Measurements from ENCODE around the gene FAAP20.

Gene FAAP20

DNA sequence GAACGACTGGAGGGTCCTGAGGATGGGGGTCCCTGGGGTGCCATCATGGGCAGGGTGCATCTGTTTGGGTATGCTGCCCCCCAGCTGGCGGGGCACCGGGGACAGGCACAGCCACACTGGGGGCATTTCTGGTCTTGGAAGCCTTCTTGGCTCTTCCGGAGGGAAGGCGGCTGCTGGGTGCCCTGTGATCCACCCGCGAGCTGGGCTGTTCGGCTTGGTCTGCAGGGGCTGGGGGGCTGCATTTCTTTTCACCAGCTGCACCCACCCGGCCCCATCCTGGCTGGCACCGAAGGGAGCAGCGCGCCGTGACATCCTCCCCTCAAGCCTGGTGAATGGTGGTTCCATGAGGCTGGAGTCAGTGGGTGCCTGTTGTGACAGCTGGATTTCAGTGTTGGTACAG, 12.2 kb downstream of the FAAP20 start:
- Histone ChIP-seq H3F3A (ENCODE audit: insufficient read depth, low read length) (no peaks in the 10 kb centered on the region), H3K4me3 (ENCODE audit: low read length) (no peak overlapping the region), H2AFZ (ENCODE audit: low read length) (no peak overlapping the region), H3K79me2 (ENCODE audit: low read length) (no peaks in the 10 kb centered on the region), H3K4me2 (ENCODE audit: low read depth, low read length) (no peak overlapping the region), H3K9ac (ENCODE audit: low read length) (no peak overlapping the region), H3K27ac (ENCODE audit: low read length) (no peak overlapping the region), H3K27me3 (replicated peaks; ENCODE audit: insufficient read depth, low read length) (peaks cover 64% of the 10 kb centered on the region), H3K4me1 (ENCODE audit: low read length) (no peaks in the 10 kb centered on the region), H3K36me3 (replicated peaks; ENCODE audit: insufficient read depth, low read length) (no peaks in the 10 kb centered on the region), H3K9me3 (replicated peaks; ENCODE audit: insufficient read depth, low read length) (no peaks in the 10 kb centered on the region), H4K20me1 (ENCODE audit: insufficient read depth, low read length) (no peaks in the 10 kb centered on the region), H3K9me2 (replicated peaks; ENCODE audit: insufficient read depth, low read length) (no peaks in the 10 kb centered on the region)
- no peak for DNase-seq
- TF ChIP-seq CTCF (IDR thresholded peaks at IDR 0.05; ENCODE audit: low read length) (no peak), EZH2 (optimal IDR thresholded peaks at IDR 0.05; ENCODE audit: low read depth, low read length) (no peak), EZH2phosphoT487 (IDR thresholded peaks at IDR 0.05; ENCODE audit: low read length) (no peak)

- Histone ChIP-seq H2AFZ (ENCODE audit: low read length) (no peak overlapping the region), H3K4me1 (ENCODE audit: low read length) (no peaks in the 10 kb centered on the region), H3K9ac (ENCODE audit: low read length) (no peak overlapping the region), H3K4me2 (ENCODE audit: low read depth, low read length) (no peak overlapping the region), H3K9me3 (replicated peaks; ENCODE audit: insufficient read depth, low read length) (no peaks in the 10 kb centered on the region), H3K4me3 (ENCODE audit: low read length) (no peak overlapping the region), H3K79me2 (ENCODE audit: low read length) (no peaks in the 10 kb centered on the region), H3F3A (ENCODE audit: insufficient read depth, low read length) (no peaks in the 10 kb centered on the region), H3K9me2 (replicated peaks; ENCODE audit: insufficient read depth, low read length) (no peaks in the 10 kb centered on the region), H3K36me3 (replicated peaks; ENCODE audit: insufficient read depth, low read length) (no peaks in the 10 kb centered on the region), H3K27ac (ENCODE audit: low read length) (no peak overlapping the region), H3K27me3 (replicated peaks; ENCODE audit: insufficient read depth, low read length) (peaks cover 70% of the 10 kb centered on the region), H4K20me1 (ENCODE audit: insufficient read depth, low read length) (no peaks in the 10 kb centered on the region)
- no peak for DNase-seq
- TF ChIP-seq EZH2phosphoT487 (IDR thresholded peaks at IDR 0.05; ENCODE audit: low read length) (no peak), CTCF (IDR thresholded peaks at IDR 0.05; ENCODE audit: low read length) (no peak), EZH2 (optimal IDR thresholded peaks at IDR 0.05; ENCODE audit: low read depth, low read length) (no peak)
These were observed 12.8 kb downstream of the FAAP20 start for GRCh38 chr1:2181752-2182151.

GRCh38 chr1:2181271-2181670, 13.3 kb downstream of the FAAP20 start:
- Histone ChIP-seq H3K9me3 (replicated peaks; ENCODE audit: insufficient read depth, low read length) (no peaks in the 10 kb centered on the region), H3K27ac (ENCODE audit: low read length) (no peak overlapping the region), H3K79me2 (ENCODE audit: low read length) (no peaks in the 10 kb centered on the region), H3K36me3 (replicated peaks; ENCODE audit: insufficient read depth, low read length) (no peaks in the 10 kb centered on the region), H3K27me3 (replicated peaks; ENCODE audit: insufficient read depth, low read length) (peaks cover 75% of the 10 kb centered on the region), H3K4me2 (ENCODE audit: low read depth, low read length) (no peak overlapping the region), H3K4me3 (ENCODE audit: low read length) (no peak overlapping the region), H4K20me1 (ENCODE audit: insufficient read depth, low read length) (no peaks in the 10 kb centered on the region), H3K9me2 (replicated peaks; ENCODE audit: insufficient read depth, low read length) (no peaks in the 10 kb centered on the region), H3K9ac (ENCODE audit: low read length) (no peak overlapping the region), H2AFZ (ENCODE audit: low read length) (no peak overlapping the region), H3K4me1 (ENCODE audit: low read length) (no peaks in the 10 kb centered on the region), H3F3A (ENCODE audit: insufficient read depth, low read length) (no peaks in the 10 kb centered on the region)
- no peak for DNase-seq
- TF ChIP-seq EZH2phosphoT487 (IDR thresholded peaks at IDR 0.05; ENCODE audit: low read length) = no peak

GRCh38 chr1:2180297-2181245, 14.0 kb downstream of the FAAP20 start:
- H4K20me1 ChIP-seq (ENCODE audit: insufficient read depth, low read length) = no peaks in the 10 kb centered on the region
- H3K36me3 ChIP-seq (replicated peaks; ENCODE audit: insufficient read depth, low read length) = no peaks in the 10 kb centered on the region
- no peak overlapping the region for H3K27ac ChIP-seq (ENCODE audit: low read length)
- no peaks in the 10 kb centered on the region for H3K9me2 ChIP-seq (replicated peaks; ENCODE audit: insufficient read depth, low read length)
- H3K4me1 ChIP-seq (ENCODE audit: low read length) = no peaks in the 10 kb centered on the region
- H2AFZ ChIP-seq (ENCODE audit: low read length) = no peak overlapping the region
- no peak overlapping the region for H3K9ac ChIP-seq (ENCODE audit: low read length)
- no peaks in the 10 kb centered on the region for H3F3A ChIP-seq (ENCODE audit: insufficient read depth, low read length)
- TF ChIP-seq EZH2phosphoT487 (IDR thresholded peaks at IDR 0.05; ENCODE audit: low read length) (no peak), CTCF (IDR thresholded peaks at IDR 0.05; ENCODE audit: low read length) (no peak), EZH2 (optimal IDR thresholded peaks at IDR 0.05; ENCODE audit: low read depth, low read length) (no peak)
- H3K9me3 ChIP-seq (replicated peaks; ENCODE audit: insufficient read depth, low read length) = no peaks in the 10 kb centered on the region
- H3K4me2 ChIP-seq (ENCODE audit: low read depth, low read length) = no peak overlapping the region
- peaks cover 82% of the 10 kb centered on the region for H3K27me3 ChIP-seq (replicated peaks; ENCODE audit: insufficient read depth, low read length)
- no peak overlapping the region for H3K4me3 ChIP-seq (ENCODE audit: low read length)
- no peaks in the 10 kb centered on the region for H3K79me2 ChIP-seq (ENCODE audit: low read length)
- DNase-seq = no peak
